HS-5 (cell line): Measurements from ENCODE around the gene TBC1D10B.
"Not testable (repeated sequence)": the region's sequence is repeated elsewhere in the genome, so short reads cannot be mapped to it uniquely, and the experiment has no call there.

Experiments
- DNase-seq: peaks from one replicate; pipeline ENCODE4 v3.0.0-alpha.2; 2012; ENCODE audit warnings: low read depth

TBC1D10B gene

GRCh38 chr16:30355144-30355953 lies 14.9 kb downstream of the TBC1D10B start, which contains the start of gene CD2BP2:
Gene CD2BP2, minus strand, starts transcription at chr16:30355308. Its CDS starts 627 bp downstream, at chr16:30354681.
- peak; percentile 99 for DNase-seq

- DNase-seq: no peak
Measured at GRCh38 chr16:30354423-30355143, 15.7 kb downstream of the TBC1D10B start.

- no peak for DNase-seq
Measured at GRCh38 chr16:30353438-30354129, 16.7 kb downstream of the TBC1D10B start.

GRCh38 chr16:30352488-30353401 lies 17.5 kb downstream of the TBC1D10B start:
- DNase-seq: no peak

GRCh38 chr16:30351586-30352419 lies 18.5 kb downstream of the TBC1D10B start:
- DNase-seq: peak; percentile 37

- no peak for DNase-seq
Measured at GRCh38 chr16:30351001-30351441, 19.3 kb downstream of the TBC1D10B start.

- DNase-seq: no peak
Measured at GRCh38 chr16:30350134-30350871, 20.0 kb downstream of the TBC1D10B start.

GRCh38 chr16:30349675-30350074 lies 20.6 kb downstream of the TBC1D10B start:
- DNase-seq: no peak

GRCh38 chr16:30348929-30349328 lies 21.4 kb downstream of the TBC1D10B start:
- DNase-seq: no peak

- DNase-seq: no peak
Measured at GRCh38 chr16:30348113-30348512, 22.2 kb downstream of the TBC1D10B start.

- DNase-seq: no peak
Measured at GRCh38 chr16:30346286-30346685, 24.0 kb downstream of the TBC1D10B start.

- DNase-seq: not testable (repeated sequence)
Measured at GRCh38 chr16:30343491-30343820, 26.8 kb downstream of the TBC1D10B start.

GRCh38 chr16:30342751-30343490 lies 27.4 kb downstream of the TBC1D10B start:
- no peak for DNase-seq

GRCh38 chr16:30341971-30342370 lies 28.3 kb downstream of the TBC1D10B start:
- not testable (repeated sequence) for DNase-seq

- no peak for DNase-seq
Measured at GRCh38 chr16:30340621-30341020, 29.7 kb downstream of the TBC1D10B start.

GRCh38 chr16:30338715-30339114 lies 31.6 kb downstream of the TBC1D10B start:
- DNase-seq: not testable (repeated sequence)

GRCh38 chr16:30337964-30338357 lies 32.3 kb downstream of the TBC1D10B start:
- DNase-seq: not testable (repeated sequence)

GRCh38 chr16:30335598-30336474 lies 34.5 kb downstream of the TBC1D10B start:
- no peak for DNase-seq
